Testis (tissue), 3 donors: ENCODE measurements around the gene SPPL3. TPM values are rescaled to one million over a fixed set of nuclear protein-coding genes. Genes with fewer than 3 reads are reported as not detected.

ENCODE experiments used
- DNase-seq: peaks from one replicate; pipeline ENCODE4 v3.0.0-alpha.2; 2019
- H3K27ac ChIP-seq, 2 donors: fragments of 200-600 bp; sonication (generic); one replicate each; pipeline ENCODE4 v1.5.1; 2019
- H3K27me3 ChIP-seq: fragments of 200-600 bp; sonication (generic); one replicate; pipeline ENCODE4 v1.5.1; 2019
- H3K36me3 ChIP-seq: fragments of 200-600 bp; sonication (generic); one replicate; pipeline ENCODE4 v1.5.1; 2017; ENCODE audit warnings: low read depth; ENCODE audit errors: missing control alignments
- H3K4me1 ChIP-seq: fragments of 200-600 bp; sonication (generic); one replicate; pipeline ENCODE4 v1.5.1; 2019
- H3K4me3 ChIP-seq, 2 donors: fragments of 200-600 bp; sonication (generic); one replicate each; pipeline ENCODE4 v1.5.1; 2017 to 2019
- H3K9me3 ChIP-seq: fragments of 200-600 bp; sonication (generic); one replicate; pipeline ENCODE4 v1.5.1; 2017
- POLR2A ChIP-seq: fragments of 450-650 bp; IDR thresholded peaks from one replicate; pipeline ENCODE4 v1.6.1; 2017; ENCODE audit warnings: antibody characterized with exemption, mild to moderate bottlenecking, moderate library complexity
- WGBS, 2 donors: methylation state at CpG; one replicate each; pipeline ENCODE4 v1.1.5; 2018; 5-methylcytosine and 5-hydroxymethylcytosine counted together
- intact Hi-C: fragments of 100-400 bp; cut with DNase I; formaldehyde crosslinking; loops from one replicate; pipeline ENCODE4 v1.15.1; 2023; ENCODE audit warnings: low total_unique reads
- polyA plus RNA-seq: library from polyadenylated mRNA; stranded (reverse); fragments of 350-450 nt; fragmentation: Illumina TruSeq; extraction: RNeasy Lipid Tissue Mini Kit (QIAGEN cat#74804); gene quantifications from one replicate; pipeline ENCODE4 v1.2.3, GENCODE V29; 2014; ENCODE audit warnings: low read depth, low replicate concordance; ENCODE audit not compliant: insufficient read depth
- total RNA-seq, 2 donors: library from RNA; depleted of rRNA; stranded (reverse); fragments of >200 nt; gene quantifications; one replicate each; pipeline ENCODE4 v1.2.3, GENCODE V29; 2016
- TF ChIP-seq, protein P1 (sequence below), 3 experiments: fragments of 450-650 bp in 2 of 3; fragments of 200-600 bp in 1 of 3; sonication (generic) in 1 of 3; IDR thresholded peaks; one replicate each; pipeline ENCODE4 v1.5.1; 2016 to 2019; ENCODE audit warnings: antibody characterized with exemption in 3 of 3, mild to moderate bottlenecking in 2 of 3, moderate library complexity in 1 of 3

The SPPL3 gene
- total and polyA plus RNA-seq, 3 donors from 2014 or later: 61.1 to 190 (median 65.4) TPM

- H3K36me3 ChIP-seq: no peaks in the 10 kb centered on the region
- WGBS, 2 donors: 23 to 50% methylated on average over 5 of the region's 5 CpGs
- H3K4me1 ChIP-seq: peaks cover 15% of the 10 kb centered on the region
- intact Hi-C loops: no loop called here
- H3K4me3 ChIP-seq: no peak overlapping the region
- no peak overlapping the region for H3K27ac ChIP-seq
- no peaks in the 10 kb centered on the region for H3K9me3 ChIP-seq
- TF ChIP-seq POLR2A: no peak
- peak; percentile 19 for DNase-seq
- no peaks in the 10 kb centered on the region for H3K27me3 ChIP-seq
Measured at GRCh38 chr12:120872487-120872886, 31.7 kb downstream of the SPPL3 start.

DNA sequence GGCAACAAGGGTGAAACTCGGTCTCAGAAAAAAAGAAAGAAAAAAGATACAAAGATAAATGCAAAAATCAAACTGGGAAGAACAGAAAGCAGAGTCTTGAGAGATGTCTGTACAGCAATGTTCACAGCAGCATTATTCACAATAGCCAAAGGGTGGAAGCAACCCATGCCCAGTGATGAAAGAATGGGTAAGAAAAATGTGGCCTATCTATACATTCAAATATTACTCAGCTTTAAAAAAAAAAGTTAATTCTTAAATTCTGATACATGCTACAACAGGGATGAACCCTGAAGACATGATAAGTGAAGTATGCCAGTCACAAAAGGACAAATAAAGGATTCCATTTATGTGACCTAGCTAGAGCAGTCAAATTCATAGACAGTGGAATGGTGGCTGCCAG is 33.7 kb downstream of the SPPL3 start:
- Histone ChIP-seq H3K4me3 (no peak overlapping the region), H3K36me3 (no peaks in the 10 kb centered on the region), H3K4me1 (peaks cover 17% of the 10 kb centered on the region), H3K9me3 (no peaks in the 10 kb centered on the region), H3K27me3 (no peaks in the 10 kb centered on the region), H3K27ac (no peak overlapping the region)
- TF ChIP-seq, protein P1, sequence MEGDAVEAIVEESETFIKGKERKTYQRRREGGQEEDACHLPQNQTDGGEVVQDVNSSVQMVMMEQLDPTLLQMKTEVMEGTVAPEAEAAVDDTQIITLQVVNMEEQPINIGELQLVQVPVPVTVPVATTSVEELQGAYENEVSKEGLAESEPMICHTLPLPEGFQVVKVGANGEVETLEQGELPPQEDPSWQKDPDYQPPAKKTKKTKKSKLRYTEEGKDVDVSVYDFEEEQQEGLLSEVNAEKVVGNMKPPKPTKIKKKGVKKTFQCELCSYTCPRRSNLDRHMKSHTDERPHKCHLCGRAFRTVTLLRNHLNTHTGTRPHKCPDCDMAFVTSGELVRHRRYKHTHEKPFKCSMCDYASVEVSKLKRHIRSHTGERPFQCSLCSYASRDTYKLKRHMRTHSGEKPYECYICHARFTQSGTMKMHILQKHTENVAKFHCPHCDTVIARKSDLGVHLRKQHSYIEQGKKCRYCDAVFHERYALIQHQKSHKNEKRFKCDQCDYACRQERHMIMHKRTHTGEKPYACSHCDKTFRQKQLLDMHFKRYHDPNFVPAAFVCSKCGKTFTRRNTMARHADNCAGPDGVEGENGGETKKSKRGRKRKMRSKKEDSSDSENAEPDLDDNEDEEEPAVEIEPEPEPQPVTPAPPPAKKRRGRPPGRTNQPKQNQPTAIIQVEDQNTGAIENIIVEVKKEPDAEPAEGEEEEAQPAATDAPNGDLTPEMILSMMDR (IDR thresholded peaks at IDR 0.05): no peak
- TF ChIP-seq POLR2A: no peak
- no peak for DNase-seq
- intact Hi-C loops: no loop called here
- 67 to 77% methylated on average over 1 of the region's 1 CpG for WGBS, 2 donors

GRCh38 chr12:120869376-120869775 is 34.8 kb downstream of the SPPL3 start:
- no peak overlapping the region for H3K27ac ChIP-seq
- WGBS, 2 donors: 82 to 83% methylated on average over 4 of the region's 4 CpGs
- H3K36me3 ChIP-seq: no peaks in the 10 kb centered on the region
- TF ChIP-seq, protein P1 (IDR thresholded peaks at IDR 0.05): no peak
- no peak for TF ChIP-seq POLR2A
- no peak overlapping the region for H3K4me3 ChIP-seq
- intact Hi-C loops: no loop called here
- no peak for DNase-seq
- H3K27me3 ChIP-seq: no peaks in the 10 kb centered on the region
- no peaks in the 10 kb centered on the region for H3K9me3 ChIP-seq
- H3K4me1 ChIP-seq: peaks cover 23% of the 10 kb centered on the region

DNA sequence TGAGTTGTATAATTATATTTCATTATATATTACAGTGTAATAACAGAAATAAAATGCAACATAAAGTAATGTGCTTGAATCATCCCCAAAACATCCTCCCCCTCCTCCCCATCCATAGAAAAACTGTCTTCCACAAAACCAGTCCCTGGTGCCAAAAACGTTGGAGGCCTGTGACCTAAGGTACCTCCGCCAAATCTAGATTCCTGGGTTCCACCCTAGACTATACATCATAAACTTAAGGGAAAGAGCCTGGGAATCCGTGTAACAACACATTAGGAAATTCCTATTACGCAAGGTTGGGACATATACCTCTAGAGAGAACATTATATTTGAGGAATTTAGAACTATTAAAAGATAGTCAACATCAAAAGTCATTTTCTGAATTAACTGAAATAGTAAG is 38.0 kb downstream of the SPPL3 start:
- DNase-seq: no peak
- WGBS, 2 donors: 82 to 84% methylated on average over 4 of the region's 4 CpGs
- TF ChIP-seq, protein P1 (IDR thresholded peaks at IDR 0.05): no peak
- no peak for TF ChIP-seq POLR2A

GRCh38 chr12:120865098-120865497 is 39.1 kb downstream of the SPPL3 start:
- intact Hi-C loops: no loop called here
- no peaks in the 10 kb centered on the region for H3K27me3 ChIP-seq

More for the DNA sequence above, 38.0 kb downstream of the SPPL3 start:
- intact Hi-C loops: no loop called here
- H3K36me3 ChIP-seq: no peaks in the 10 kb centered on the region
- peaks cover 8% of the 10 kb centered on the region for H3K4me1 ChIP-seq
- no peak overlapping the region for H3K27ac ChIP-seq
- no peaks in the 10 kb centered on the region for H3K27me3 ChIP-seq
- no peaks in the 10 kb centered on the region for H3K9me3 ChIP-seq
- H3K4me3 ChIP-seq: no peak overlapping the region

More at GRCh38 chr12:120865098-120865497, 39.1 kb downstream of the SPPL3 start:
- no peak for DNase-seq
- peaks cover 8% of the 10 kb centered on the region for H3K4me1 ChIP-seq
- WGBS, 2 donors: 67 to 75% methylated on average over 3 of the region's 3 CpGs
- H3K9me3 ChIP-seq: no peaks in the 10 kb centered on the region
- TF ChIP-seq, protein P1 (IDR thresholded peaks at IDR 0.05): no peak
- no peak for TF ChIP-seq POLR2A
- no peak overlapping the region for H3K27ac ChIP-seq
- no peaks in the 10 kb centered on the region for H3K36me3 ChIP-seq
- H3K4me3 ChIP-seq: no peak overlapping the region
